AG04449 (cell line): ENCODE measurements around the gene TMEM165.

Experiments used
- CTCF ChIA-PET: fragments of 350-600 bp; formaldehyde crosslinking; extraction: SDS; loops from one replicate; lab custom pipeline; 2021; ENCODE audit warnings: antibody characterized with exemption; lab: Yijun Ruan, JAX
- POLR2A ChIA-PET: fragments of 400-600, 350-600 bp; formaldehyde crosslinking; extraction: SDS; loops from one replicate; lab custom pipeline; 2020; ENCODE audit warnings: antibody characterized with exemption, inconsistent platforms; lab: Yijun Ruan, JAX
- DNase-seq: peaks from one replicate; pipeline ENCODE4 v3.0.0-alpha.2; 2010; ENCODE audit warnings: low read depth, low spot score
- H3K4me3 ChIP-seq: 2 replicates; pipeline ENCODE4 v1.5.1; 2011; ENCODE audit warnings: low read depth, mild to moderate bottlenecking, control low read depth, low read length
- CTCF ChIP-seq: IDR thresholded peaks from one replicate; pipeline ENCODE4 v1.5.1; 2011; ENCODE audit warnings: mild to moderate bottlenecking, moderate library complexity, low read length, control low read depth, inconsistent platforms; ENCODE audit not compliant: insufficient read depth; ENCODE audit errors: missing control alignments

TMEM165 gene

GRCh38 chr4:55437356-55437796, 41.6 kb downstream of the TMEM165 start:
- POLR2A ChIA-PET, result interaction anchor here (1.4 kb wide), 1 partner anchor 108 kb away, joined by 4 read pairs; no protein-coding TSS in a partner anchor
- CTCF ChIA-PET, result interaction anchor here (1.1 to 3.3 kb wide), 7 partner anchors 9 to 117 kb away, joined by 3 to 17 read pairs (median 4); partner anchors contain the start of genes CLOCK and SRD5A3
- no peak for DNase-seq
- H3K4me3 ChIP-seq, result no peak overlapping the region
- no peak for TF ChIP-seq CTCF

DNA sequence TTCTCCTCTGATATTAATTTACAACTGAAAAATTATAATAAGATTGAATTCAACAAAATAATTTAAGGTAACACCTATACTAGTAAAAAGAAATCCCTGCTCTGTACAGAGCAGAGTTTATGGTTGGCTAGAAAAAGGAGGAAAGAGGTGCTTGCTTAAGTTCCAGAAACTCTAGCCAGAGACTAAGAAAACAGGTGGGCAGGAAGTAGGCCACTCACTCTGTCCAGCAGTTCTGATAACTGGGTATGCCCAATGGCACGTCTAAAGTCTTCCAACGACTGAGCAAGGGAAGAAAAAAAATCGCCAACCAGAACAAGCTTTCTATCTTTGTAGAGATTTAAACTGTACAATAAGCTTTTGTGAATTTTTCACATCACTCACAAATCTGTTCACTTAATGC, 42.1 kb downstream of the TMEM165 start:
- ChIA-PET CTCF (interaction anchor here (1.1 to 3.3 kb wide), 6 partner anchors 8 to 117 kb away, joined by 3 to 17 read pairs (median 4); partner anchors contain the start of genes CLOCK and SRD5A3), POLR2A (interaction anchor here (1.4 kb wide), 1 partner anchor 108 kb away, joined by 4 read pairs; no protein-coding TSS in a partner anchor)
- TF ChIP-seq CTCF, result no peak

GRCh38 chr4:55438314-55438713, 42.6 kb downstream of the TMEM165 start:
- no peak overlapping the region for H3K4me3 ChIP-seq
- no peak for DNase-seq
- TF ChIP-seq CTCF, result no peak
- ChIA-PET CTCF (interaction anchor here (1.1 to 3.3 kb wide), 4 partner anchors 8 to 116 kb away, joined by 3 to 17 read pairs (median 6); partner anchors contain the start of genes CLOCK and SRD5A3), POLR2A (interaction anchor here (1.4 kb wide), 1 partner anchor 107 kb away, joined by 4 read pairs; no protein-coding TSS in a partner anchor)

More for the DNA sequence above, 42.1 kb downstream of the TMEM165 start:
- DNase-seq, result no peak
- H3K4me3 ChIP-seq, result no peak overlapping the region

- TF ChIP-seq CTCF, result no peak
- CTCF ChIA-PET, result interaction anchor here (1.3 to 3.3 kb wide), 2 partner anchors 93 to 116 kb away, joined by 4 to 17 read pairs; partner anchors contain the start of gene SRD5A3
- no peak for DNase-seq
- no peak overlapping the region for H3K4me3 ChIP-seq
- POLR2A ChIA-PET, result no interaction called here
Observed at GRCh38 chr4:55439023-55439422, 43.3 kb downstream of the TMEM165 start.

- ChIA-PET CTCF (no interaction called here), POLR2A (no interaction called here)
- no peak for DNase-seq
- H3K4me3 ChIP-seq, result no peak overlapping the region
- no peak for TF ChIP-seq CTCF
Observed at GRCh38 chr4:55440786-55441185, 45.0 kb downstream of the TMEM165 start.

GRCh38 chr4:55442541-55442940, 46.8 kb downstream of the TMEM165 start:
- ChIA-PET POLR2A (no interaction called here), CTCF (interaction anchor here (2.1 to 5.8 kb wide), 2 partner anchors 10 to 112 kb away, joined by 10 to 27 read pairs; no protein-coding TSS in a partner anchor)
- no peak overlapping the region for H3K4me3 ChIP-seq
- DNase-seq, result no peak
- TF ChIP-seq CTCF, result no peak
